Measurements from ENCODE around the gene ITLN2.
"Not testable (repeated sequence)": the region's sequence is repeated elsewhere in the genome, so short reads cannot be mapped to it uniquely, and the experiment has no call there.

ITLN2 gene

DNA sequence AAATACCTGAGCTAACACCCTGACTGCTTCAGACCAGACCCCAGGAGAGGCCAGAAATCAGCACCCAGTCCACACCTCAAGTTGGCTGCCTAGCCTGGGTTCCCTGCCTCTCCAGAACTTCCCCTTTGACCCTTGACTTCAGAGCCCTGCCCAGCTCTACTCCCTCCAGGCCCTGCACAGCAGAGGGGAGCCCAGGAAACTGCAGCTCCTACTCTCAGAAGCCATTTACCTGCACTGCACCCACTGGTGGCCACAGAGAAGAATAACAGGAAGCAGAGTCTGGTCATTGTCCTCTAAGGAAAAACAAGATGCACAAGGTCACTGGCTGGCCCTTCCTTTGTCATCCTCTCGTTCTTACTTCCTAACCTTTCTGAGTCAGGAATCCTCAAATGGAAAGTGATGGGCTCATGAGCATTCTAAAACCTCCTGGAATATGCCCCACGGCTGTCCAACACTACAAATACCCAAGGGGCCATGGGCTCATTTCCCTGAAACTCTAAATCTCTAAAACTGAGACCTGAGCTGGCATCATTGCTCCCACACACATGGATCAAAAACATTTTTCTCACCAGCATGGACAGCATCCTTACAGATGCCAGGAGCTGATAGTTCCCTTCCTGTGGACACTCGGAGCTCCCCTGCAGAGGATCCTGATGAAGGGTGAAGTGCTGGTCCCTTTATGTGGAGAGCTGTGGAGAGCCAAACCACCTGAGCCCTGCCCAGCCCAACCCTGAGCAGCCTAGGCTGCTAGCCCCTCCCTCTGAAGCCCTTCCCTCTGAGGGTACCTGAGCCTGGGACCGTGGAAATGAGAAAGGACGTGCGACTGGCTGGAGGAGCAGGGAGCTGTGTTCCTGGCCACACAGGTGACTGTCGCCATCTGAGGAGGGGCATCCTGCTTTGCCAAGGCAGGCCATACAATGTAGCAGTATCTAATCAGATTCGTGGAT lies at the start of gene ITLN2:
Gene ITLN2, minus strand, starts transcription at position 652 of the 947 bp plus-strand sequence. Its CDS starts 68 bp downstream, at position 584.
- Mint-ChIP-seq H3K36me3 (ENCODE audit: low read depth) (no peaks in the 10 kb centered on the region), H3K9me3 (no peaks in the 10 kb centered on the region)

DNA sequence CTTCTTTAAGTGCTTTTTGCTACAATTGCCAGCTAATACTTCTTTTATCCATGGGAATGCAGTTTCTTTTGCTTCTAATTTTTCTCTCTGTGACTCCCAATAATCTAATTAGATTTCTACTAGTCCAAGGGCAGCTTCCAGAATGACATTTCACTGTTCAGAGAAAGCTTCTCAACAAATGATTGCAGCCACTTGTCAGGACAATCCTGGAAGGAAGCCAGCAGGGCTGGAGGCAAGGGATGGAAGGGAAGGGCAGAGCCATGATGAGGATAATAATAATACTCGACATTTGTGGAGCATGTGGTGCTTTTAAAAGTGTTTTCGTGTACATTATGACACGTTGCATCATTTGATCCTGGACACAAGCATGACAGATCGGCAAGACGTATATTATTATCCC lies 46.9 kb upstream of the ITLN2 start:
- Mint-ChIP-seq H3K4me1 (peaks cover 12% of the 10 kb centered on the region), H3K27me3 (no peaks in the 10 kb centered on the region)
- no peak for DNase-seq

More for the DNA sequence above, at the start of gene ITLN2:
- DNase-seq (peak; percentile 51), ATAC-seq (peak; percentile 72)
- Mint-ChIP-seq H3K4me1 (peaks cover 7% of the 10 kb centered on the region), H3K4me3 (no peak within 1 kb of the TSS), H3K27ac (peak within 1 kb of the TSS; percentile 30), H3K27me3 (no peaks in the 10 kb centered on the region)

DNA sequence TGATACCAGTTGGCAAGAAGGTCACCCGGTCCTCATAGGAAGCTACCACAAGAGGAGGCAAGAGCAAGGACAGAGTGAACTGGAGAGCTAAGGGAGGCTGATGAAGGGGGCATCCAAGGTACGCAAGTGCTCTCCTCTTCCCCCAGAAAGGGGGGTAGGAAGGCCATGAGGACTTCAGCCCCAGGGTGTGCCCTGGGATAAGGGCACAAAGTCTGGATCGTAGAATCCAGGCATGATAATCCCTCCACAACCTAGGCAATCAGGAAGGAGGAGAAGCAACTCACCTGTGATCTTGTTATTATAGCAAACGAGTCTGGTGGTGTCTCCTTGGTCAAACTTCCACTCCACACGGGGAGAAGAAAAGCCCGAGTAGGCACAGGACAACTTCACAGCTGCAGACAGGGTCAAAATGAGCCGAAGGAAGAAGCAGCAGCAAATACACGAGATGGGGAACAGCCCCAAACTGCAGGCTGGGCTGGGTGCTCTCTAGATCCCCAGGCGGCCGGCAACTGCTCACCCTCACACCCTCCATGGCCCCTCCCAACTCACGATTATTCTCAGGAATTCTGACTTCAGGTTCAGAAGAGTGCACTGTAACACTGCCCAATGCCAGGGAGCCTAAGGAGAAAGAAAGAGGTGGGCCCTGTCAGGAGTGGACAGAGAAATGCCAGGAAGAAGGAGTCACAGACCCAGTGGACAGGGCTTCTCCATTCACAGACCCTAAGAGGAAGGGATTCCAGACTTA lies 46.3 kb upstream of the ITLN2 start:
- Mint-ChIP-seq H3K4me1 (peaks cover 18% of the 10 kb centered on the region), H3K27ac (no peak overlapping the region), H3K27me3 (no peaks in the 10 kb centered on the region), H3K4me3 (no peak overlapping the region), H3K9me3 (no peaks in the 10 kb centered on the region), H3K36me3 (ENCODE audit: low read depth) (peaks cover 5% of the 10 kb centered on the region)
- ATAC-seq (no peak), DNase-seq (no peak)

More for the DNA sequence above, 46.9 kb upstream of the ITLN2 start:
- Mint-ChIP-seq H3K4me3 (no peak overlapping the region), H3K27ac (no peak overlapping the region), H3K36me3 (ENCODE audit: low read depth) (peaks cover 5% of the 10 kb centered on the region), H3K9me3 (no peaks in the 10 kb centered on the region)
- ATAC-seq, result no peak

DNA sequence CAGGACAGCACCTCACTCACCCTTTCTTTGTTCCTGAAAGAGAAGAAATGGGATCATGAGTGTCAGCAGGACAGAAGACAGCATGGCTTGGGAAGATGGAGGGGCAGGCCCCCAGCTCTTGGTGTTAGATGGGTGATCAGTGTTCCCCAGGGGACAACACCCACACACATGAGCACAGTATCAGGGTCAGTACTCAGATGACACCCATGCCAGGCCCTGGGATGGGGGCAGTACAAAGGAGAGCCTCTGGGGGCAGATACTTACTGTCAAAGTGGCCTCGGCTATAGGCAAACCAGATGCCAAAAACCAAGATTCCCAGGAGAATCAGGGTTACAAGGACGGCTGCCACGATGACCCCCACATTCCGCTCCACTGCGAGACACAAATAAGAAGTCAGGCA lies 44.8 kb upstream of the ITLN2 start:
- DNase-seq (no peak), ATAC-seq (no peak)
- H3K27ac Mint-ChIP-seq, result no peak overlapping the region
- no peaks in the 10 kb centered on the region for H3K9me3 Mint-ChIP-seq
- H3K4me3 Mint-ChIP-seq, result no peak overlapping the region
- H3K36me3 Mint-ChIP-seq (ENCODE audit: low read depth), result peaks cover 5% of the 10 kb centered on the region
- no peaks in the 10 kb centered on the region for H3K27me3 Mint-ChIP-seq
- peaks cover 32% of the 10 kb centered on the region for H3K4me1 Mint-ChIP-seq

DNA sequence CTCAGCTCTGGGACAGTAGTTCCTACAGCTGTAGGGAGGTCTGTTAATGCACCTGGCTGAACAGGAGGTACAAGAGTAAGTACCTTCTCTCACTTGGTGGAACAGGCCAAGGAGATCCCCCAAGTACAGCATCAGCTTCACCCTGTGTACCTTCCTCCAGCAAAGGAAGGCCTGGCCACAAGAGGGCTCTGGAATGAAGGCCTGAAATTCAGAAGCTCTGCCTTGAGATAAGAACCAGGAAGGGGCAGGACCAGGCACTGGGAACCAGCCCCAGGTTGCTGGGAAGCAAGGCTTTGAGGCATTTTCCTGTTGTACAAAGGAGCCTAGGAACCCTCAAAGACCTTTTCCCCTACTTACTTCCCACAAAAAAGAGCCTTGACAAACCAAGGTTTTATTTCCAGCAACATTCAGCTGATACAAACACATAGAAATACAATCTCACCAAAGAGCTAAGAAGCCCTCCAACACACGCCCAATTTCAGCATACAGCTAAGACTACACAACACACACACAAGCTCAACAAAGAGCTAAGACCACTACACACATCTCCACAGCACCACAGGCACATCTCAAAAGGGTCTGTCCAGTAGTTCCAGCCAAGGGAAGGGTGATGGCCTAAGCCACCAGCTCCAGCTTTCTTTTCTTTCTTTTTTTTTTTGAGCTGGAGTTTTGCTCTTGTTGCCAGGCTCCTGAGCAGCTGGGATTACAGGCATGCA lies 42.9 kb upstream of the ITLN2 start:
- Mint-ChIP-seq H3K36me3 (ENCODE audit: low read depth) (peaks cover 5% of the 10 kb centered on the region), H3K9me3 (no peaks in the 10 kb centered on the region), H3K27ac (peak overlapping the region; percentile 31), H3K4me3 (no peak overlapping the region), H3K27me3 (no peaks in the 10 kb centered on the region), H3K4me1 (peaks cover 40% of the 10 kb centered on the region)
- ATAC-seq (peak; percentile 58), DNase-seq (peak; percentile 49)

DNA sequence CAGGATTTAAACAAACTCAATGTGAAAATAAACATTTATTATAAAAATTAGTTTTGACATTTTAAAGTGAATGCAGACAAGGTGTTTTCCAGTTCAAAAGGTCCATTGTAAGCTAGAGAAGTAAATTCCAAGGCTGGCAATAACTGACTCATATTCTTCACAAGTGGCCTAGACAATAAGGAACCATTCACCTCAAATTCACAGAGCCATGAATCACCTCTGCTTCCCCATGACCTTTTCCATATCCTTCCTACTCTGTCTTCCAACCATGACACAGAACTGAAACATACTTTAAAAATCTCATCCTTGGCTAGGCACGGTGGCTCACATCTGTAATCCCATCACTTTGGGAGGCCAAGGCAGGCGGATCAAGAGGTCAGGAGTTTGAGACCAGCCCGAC lies 41.6 kb upstream of the ITLN2 start:
- Mint-ChIP-seq H3K27ac (peak overlapping the region; percentile 60), H3K4me3 (peak overlapping the region; percentile 46), H3K36me3 (ENCODE audit: low read depth) (peaks cover 5% of the 10 kb centered on the region), H3K9me3 (no peaks in the 10 kb centered on the region), H3K27me3 (no peaks in the 10 kb centered on the region), H3K4me1 (peaks cover 40% of the 10 kb centered on the region)
- no peak for DNase-seq
- ATAC-seq, result no peak

DNA sequence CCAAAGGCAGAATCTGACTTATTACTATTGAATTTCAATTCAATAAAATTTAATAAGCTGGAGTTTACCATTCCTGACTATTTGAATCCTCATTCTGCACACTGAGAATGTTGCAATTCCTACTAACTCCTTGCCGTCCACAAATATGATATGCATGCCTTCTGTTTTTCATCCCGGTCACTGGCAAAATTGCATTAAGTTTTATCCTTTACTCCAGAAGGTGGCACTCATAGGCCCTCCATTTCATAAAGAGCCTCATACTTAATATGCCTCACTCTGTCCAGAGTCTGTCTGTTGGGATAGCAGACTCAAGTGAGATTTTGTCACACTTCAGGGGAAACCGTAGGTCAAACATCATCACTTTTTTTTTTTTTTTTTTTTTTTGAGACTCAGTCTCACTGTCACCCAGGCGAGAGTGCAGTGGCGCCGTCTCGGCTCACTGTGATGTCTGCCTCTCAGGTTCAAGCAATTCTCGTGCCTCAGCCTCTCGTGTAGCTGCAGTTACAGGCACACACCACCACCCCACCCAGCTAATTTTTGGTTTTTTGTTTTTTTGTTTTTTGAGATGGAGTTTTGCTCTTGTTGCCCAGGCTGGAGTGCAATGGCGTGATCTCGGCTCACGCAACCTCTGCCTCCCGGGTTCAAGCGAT lies 39.1 kb upstream of the ITLN2 start:
- ATAC-seq, result peak; percentile 12
- H3K36me3 Mint-ChIP-seq (ENCODE audit: low read depth), result no peaks in the 10 kb centered on the region
- no peak for DNase-seq
- H3K4me3 Mint-ChIP-seq, result no peak overlapping the region
- no peaks in the 10 kb centered on the region for H3K9me3 Mint-ChIP-seq
- no peaks in the 10 kb centered on the region for H3K27me3 Mint-ChIP-seq
- peaks cover 49% of the 10 kb centered on the region for H3K4me1 Mint-ChIP-seq
- H3K27ac Mint-ChIP-seq, result no peak overlapping the region

DNA sequence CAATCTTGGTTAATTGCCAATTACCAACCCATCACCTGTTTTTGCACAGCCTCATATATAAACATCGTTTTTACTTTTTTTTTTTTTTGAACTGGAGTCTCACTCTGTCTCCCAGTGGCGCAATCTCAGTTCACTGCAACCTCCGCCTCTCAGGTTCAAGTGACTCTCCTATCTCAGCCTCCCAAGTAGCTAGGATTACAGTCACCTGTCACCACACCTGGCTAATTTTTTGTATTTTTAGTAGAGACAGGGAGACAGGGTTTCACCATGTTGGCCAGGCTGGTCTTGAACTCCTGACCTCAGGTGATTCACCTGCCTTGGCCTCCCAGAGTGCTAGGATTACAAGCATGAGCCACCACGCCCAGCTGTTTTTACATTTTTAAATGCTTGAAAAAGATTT lies 37.4 kb upstream of the ITLN2 start:
- DNase-seq; H3K27ac Mint-ChIP-seq; H3K36me3 Mint-ChIP-seq (ENCODE audit: low read depth); H3K4me3 Mint-ChIP-seq; H3K27me3 Mint-ChIP-seq; ATAC-seq; H3K9me3 Mint-ChIP-seq: not testable (repeated sequence)
- H3K4me1 Mint-ChIP-seq, result peaks cover 42% of the 10 kb centered on the region

DNA sequence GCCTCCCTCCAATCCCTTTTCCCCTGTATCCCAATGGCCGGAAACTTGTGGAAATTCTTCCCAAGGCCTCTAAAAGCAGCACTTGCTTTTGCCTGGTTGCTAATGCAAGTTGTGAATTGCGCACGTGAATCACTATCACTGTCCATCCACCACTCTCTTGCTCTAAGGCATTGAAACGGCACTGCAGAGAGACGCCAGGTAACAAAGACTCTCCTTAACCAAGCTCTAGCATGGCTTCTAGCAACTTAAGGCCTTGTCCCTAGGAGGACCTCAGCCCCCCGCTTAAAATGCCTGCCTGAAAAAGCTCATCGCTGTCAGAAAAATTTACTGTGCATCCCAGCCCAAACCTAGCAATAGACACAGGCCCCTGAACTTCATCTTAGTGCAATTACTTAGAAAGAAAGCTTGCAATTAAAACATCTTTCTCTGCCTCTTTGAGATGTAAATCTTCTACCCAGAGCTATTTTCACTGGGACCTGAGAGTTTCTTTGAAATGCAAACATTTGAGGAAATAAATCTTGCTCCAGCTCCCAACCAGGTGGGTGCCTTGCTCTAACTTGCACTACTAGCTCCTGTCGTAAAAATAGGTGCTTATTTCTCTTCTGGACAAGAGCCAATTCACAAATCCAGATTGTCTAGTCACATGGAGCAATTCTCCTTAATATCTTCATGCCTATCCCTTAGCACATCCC lies 32.9 kb upstream of the ITLN2 start:
- H3K27me3 Mint-ChIP-seq, result peaks cover 7% of the 10 kb centered on the region
- no peak for DNase-seq
- H3K27ac Mint-ChIP-seq, result no peak overlapping the region
- peaks cover 9% of the 10 kb centered on the region for H3K4me1 Mint-ChIP-seq
- ATAC-seq, result no peak
- H3K9me3 Mint-ChIP-seq, result no peaks in the 10 kb centered on the region
- H3K4me3 Mint-ChIP-seq, result no peak overlapping the region
- no peaks in the 10 kb centered on the region for H3K36me3 Mint-ChIP-seq (ENCODE audit: low read depth)

DNA sequence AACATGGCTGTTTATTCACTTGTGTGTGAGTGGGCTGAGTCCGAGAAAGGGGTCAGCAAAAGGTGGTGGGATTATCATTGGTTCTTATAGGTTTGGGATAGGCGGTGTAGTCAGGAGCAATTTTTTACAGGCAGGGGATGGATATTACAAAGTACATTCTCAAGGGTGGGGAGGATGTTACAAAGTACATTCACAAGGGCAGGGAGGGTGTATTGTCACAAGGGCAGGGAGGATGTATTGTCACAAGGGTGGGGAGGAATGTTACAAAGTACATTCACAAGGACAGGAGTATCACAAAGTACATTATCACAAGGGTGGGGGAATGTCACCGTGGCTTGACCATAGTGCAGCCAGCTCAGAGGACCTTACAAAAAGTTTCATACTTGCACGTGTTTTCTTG lies 31.1 kb upstream of the ITLN2 start:
- no peaks in the 10 kb centered on the region for H3K36me3 Mint-ChIP-seq (ENCODE audit: low read depth)
- H3K4me3 Mint-ChIP-seq, result no peak overlapping the region
- H3K27ac Mint-ChIP-seq, result no peak overlapping the region
- peaks cover 24% of the 10 kb centered on the region for H3K27me3 Mint-ChIP-seq
- peaks cover 20% of the 10 kb centered on the region for H3K4me1 Mint-ChIP-seq
- DNase-seq (no peak), ATAC-seq (no peak)
- H3K9me3 Mint-ChIP-seq, result no peaks in the 10 kb centered on the region

DNA sequence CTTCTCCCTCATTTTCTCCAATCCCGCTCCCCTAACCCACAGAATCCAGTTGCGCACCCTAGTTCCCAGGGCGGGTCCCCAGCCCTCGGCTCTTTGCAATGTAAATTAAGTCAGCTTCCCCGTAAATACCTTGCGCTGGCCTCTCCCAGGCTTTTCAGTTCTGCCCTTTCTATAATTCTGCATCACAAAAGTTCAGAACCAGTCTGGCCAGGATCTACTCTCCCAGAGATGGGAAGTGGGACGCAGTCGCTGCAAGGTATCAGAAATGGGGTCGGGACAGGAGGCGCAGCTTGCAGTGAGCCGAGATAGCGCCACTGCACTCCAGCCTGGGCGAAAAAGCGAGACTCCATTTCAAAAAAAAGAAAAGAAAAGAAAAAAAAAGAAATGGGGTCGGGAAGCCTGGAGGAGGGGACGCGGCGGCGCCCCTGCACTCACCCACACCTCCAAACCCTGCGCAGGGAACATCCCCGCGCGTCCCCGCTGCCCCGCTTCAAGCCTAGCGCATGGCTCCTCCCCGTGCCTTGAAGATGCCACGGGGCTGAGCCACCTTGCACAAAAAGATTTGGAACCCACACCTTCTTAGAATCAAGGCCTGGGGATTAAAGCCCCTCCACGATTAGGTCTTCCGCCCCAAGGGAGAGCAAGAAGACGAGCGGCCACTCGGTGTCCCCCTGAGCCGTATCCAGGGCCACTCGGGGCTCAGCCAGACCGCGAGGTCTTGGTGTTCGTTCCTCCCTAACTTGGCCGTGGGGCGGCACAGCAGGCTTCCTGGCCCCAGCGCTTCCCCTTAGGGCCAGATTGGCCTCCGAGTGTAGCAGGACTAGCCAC lies 27.2 kb upstream of the ITLN2 start:
- H3K4me3 Mint-ChIP-seq, result peak overlapping the region; percentile 69
- H3K4me1 Mint-ChIP-seq, result peaks cover 11% of the 10 kb centered on the region
- no peaks in the 10 kb centered on the region for H3K36me3 Mint-ChIP-seq (ENCODE audit: low read depth)
- DNase-seq (peak; percentile 31), ATAC-seq (peak; percentile 57)
- no peaks in the 10 kb centered on the region for H3K9me3 Mint-ChIP-seq
- no peak overlapping the region for H3K27ac Mint-ChIP-seq
- H3K27me3 Mint-ChIP-seq, result peaks cover 30% of the 10 kb centered on the region

DNA sequence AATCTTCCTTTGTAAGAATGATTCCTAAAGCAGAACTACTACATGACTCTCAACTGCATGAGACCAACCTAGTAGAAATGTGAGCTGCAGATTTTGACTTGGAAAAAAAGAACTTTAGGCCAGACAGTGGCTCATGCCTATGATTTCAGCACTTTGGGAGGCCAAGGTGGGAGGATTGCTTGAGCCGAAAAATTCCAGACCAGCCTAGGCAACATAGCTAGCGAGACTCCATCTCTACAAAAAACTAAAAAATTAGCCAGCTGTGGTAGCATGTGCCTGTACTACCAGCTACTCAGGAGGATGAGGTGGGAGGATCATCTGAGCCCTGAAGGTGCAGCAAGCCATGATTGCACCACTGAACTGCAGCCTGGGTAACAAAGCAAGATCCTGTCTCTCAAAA lies 24.7 kb upstream of the ITLN2 start:
- Mint-ChIP-seq H3K4me1 (peaks cover 11% of the 10 kb centered on the region), H3K27me3 (peaks cover 33% of the 10 kb centered on the region), H3K4me3 (no peak overlapping the region), H3K27ac (no peak overlapping the region), H3K36me3 (ENCODE audit: low read depth) (no peaks in the 10 kb centered on the region), H3K9me3 (no peaks in the 10 kb centered on the region)
- DNase-seq (no peak), ATAC-seq (no peak)

DNA sequence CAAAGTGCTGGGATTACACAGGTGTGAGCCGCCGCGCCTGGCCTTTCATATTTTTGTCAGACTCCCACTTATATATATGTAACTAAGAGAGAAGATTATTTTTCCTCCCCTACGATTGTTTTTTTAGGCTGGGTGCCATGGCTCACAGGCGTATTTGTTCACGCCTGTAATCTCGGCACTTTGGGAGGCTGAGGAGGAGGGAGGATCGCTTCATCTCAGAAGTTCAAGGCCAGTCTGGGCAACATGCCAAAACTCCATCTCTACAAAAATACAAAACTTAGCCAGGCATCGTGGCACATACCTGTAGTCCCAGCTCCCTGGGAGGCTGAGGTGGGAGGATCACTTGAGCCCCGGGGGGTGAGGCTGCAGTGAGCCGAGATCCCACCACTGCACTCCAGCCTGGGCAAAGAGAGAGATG lies 23.9 kb upstream of the ITLN2 start:
- DNase-seq, result no peak
- Mint-ChIP-seq H3K4me3 (no peak overlapping the region), H3K9me3 (no peaks in the 10 kb centered on the region), H3K36me3 (ENCODE audit: low read depth) (no peaks in the 10 kb centered on the region), H3K27ac (no peak overlapping the region), H3K4me1 (peaks cover 13% of the 10 kb centered on the region), H3K27me3 (peaks cover 35% of the 10 kb centered on the region)
- ATAC-seq, result no peak

Measured in activated naive CD8-positive, alpha-beta T cell treated with anti-CD3 and anti-CD28 coated beads, Interleukin-2, amount 50 U/mL, for 24 hours (primary cell).